ENCODE results near the gene RBM8A.

- TF ChIP-seq ELK1 (CRISPR knock-in tag; IDR thresholded peaks at IDR 0.05): no peak
- TF ChIP-seq MLX (CRISPR knock-in tag; conservative IDR thresholded peaks at IDR 0.05): no peak
- peak; percentile 24 to 41 (median 40); a peak in 3 of 6 replicates for TF ChIP-seq CTCF (IDR thresholded peaks at IDR 0.05 in 2 of 3, conservative IDR thresholded peaks at IDR 0.05 in 1 of 3; ENCODE audit: insufficient read depth in 2 of 3, low read depth in 1 of 3, low read length in 3 of 3)
- TF ChIP-seq HDAC2 (IDR thresholded peaks at IDR 0.05): no peak
- TF ChIP-seq ZBTB2 (IDR thresholded peaks at IDR 0.05): no peak
- TF ChIP-seq POLR2B (IDR thresholded peaks at IDR 0.05; ENCODE audit: low read depth, partially characterized antibody): no peak
- TF ChIP-seq KAT7 (CRISPR knock-in tag; IDR thresholded peaks at IDR 0.05; ENCODE audit: borderline replicate concordance): no peak
- TF ChIP-seq ZNF143 (CRISPR knock-in tag; IDR thresholded peaks at IDR 0.05): no peak
Observed at GRCh38 chr1:145901312-145902021, 25.8 kb downstream of the RBM8A start.

Measured in K562 (cell line).